Activated CD4-positive, alpha-beta T cell treated with anti-CD3 and anti-CD28 coated beads, Interleukin-2, Interleukin-4, amounts not matched to agents 100 ng/mL and 50 ng/mL, durations not matched to agents 16 hours and 8 hours (primary cell): ENCODE measurements around the gene AFM.
"Not testable (repeated sequence)": the region's sequence is repeated elsewhere in the genome, so short reads cannot be mapped to it uniquely, and the experiment has no call there.

Source experiments
- DNase-seq: peaks from one replicate; pipeline ENCODE4 v3.0.0-alpha.2; 2020; ENCODE audit warnings: low spot score

The AFM gene

DNA sequence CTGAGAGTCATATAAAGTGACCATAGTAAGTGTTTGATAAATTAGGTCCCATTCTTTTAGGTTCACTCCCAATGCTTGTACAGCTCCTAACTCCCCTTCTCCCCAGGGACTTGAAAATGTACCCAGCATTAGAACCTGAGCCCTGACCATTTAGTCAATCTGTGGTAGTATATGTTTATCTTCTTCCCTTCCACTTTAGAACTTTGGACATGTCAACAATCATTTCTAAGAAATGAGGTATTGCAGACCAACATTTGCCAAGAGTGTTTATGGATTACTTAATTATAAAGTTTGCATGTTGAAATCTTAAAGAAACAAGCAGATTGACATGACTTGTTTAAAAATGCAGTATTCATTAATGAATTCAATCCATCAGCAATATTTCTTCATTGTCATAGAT lies 26.0 kb downstream of the AFM start:
- no peak for DNase-seq

DNA sequence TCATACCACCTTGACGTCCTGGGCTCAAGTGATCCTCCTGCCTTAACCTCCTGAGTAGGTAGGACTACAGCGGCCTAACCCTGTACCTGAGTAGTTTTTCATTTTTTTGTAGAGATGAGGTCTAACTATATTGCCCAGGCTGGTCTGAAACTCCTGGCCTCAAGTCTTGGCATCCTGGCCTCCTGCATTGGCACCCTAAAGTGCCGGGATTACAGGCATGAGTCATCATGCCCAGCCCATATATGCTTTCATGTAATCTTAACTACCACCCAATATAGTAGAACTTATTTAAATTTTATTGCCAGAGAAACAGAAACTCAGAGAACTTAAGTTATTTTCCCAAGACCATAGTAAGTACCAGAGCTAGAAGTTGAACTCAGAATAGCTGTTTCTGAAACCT lies 27.1 kb downstream of the AFM start:
- DNase-seq, result no peak

DNA sequence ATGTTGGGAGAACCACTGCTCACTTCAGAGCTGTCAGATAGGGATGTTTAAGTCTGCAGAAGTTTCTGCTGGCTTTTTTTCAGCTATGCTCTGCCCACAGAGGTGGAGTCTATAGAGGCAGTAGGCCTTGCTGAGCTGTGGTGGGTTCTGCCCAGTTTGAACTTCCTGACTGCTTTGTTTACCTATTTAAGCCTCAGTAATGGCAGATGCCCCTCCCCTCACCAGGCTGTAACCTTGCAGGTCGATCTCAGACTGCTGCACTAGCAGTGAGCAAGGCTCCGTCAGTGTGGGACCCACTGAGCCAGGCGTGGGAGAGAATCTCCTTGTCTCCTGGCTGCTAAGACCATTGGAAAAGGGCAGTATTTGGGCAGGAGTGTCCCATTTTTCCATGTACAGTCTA lies 36.8 kb downstream of the AFM start:
- no peak for DNase-seq

DNA sequence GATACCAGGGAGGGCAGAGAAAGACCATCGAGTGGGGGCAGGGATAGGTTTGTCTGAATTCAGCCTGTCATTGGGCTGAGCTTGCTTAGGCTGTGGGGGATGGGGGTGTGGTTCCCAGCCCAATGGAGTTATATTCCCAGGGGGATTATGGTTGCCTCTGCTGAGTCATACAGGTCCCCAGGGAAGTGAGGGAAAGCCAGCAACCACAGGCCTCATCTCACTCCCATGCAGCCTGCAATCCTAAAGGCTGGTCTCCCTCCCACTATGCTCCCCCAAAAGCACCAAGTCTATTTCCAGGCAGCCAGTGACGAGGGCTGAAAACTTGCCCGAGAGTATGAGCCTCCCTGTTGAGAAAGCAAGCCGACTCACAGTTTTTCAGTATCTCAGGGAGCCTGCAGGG lies 39.3 kb downstream of the AFM start:
- DNase-seq, result no peak

DNA sequence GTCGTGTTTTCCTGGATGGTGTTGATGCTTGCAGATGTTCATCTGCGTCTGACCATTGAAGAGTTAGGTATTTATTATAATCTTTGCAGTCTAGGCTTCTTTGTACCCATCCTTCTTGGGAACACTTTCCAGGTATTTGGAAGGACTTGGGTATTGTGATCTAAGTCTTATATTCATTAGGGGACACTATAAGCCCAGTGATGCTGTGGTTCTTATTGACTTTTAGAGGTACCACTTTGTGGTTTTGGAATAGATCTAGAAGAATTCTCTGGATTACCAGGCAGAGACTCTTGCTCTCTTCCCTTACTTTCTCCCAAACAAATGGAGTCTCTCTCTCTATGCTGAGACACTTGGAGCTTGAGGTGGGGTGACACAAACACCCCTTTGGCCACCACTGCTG lies 41.6 kb downstream of the AFM start:
- no peak for DNase-seq

DNA sequence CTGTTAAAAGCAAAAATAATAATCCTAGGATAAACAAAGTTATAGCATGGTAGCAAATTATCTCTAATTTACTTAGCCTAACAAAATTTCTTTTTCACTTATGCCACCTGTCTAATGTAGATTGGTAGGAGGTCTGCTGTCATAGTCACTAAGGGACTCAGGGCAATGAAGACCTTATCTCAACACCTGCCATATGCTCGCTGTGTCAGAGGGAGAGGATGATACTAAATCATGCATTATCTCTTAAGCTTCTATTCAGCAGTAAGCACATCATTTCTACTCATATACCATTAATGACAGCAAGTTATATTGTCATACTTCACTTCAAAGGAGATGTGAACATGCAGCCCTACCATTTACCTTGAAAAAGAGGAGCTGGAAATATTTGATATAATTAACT lies 44.1 kb downstream of the AFM start:
- no peak for DNase-seq

DNA sequence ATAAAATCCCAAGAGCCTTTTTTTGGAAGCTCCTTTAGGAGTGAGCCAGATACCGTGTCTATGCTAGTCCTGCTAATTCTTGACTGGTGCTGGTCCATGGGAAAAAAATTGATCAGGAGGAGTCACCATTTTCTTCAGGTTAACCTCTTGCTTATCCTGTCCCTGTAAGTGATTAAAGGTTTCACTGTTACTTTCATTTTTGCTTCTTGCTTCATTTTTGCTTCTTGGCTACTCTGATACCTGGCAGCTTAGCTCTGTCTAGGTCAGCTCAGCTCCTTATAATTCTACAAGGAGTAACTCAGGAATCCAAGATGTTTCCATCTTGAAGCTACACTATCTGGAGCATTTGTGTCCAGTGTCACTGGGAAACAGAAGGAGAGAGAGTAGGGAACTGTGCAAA lies 45.7 kb downstream of the AFM start:
- no peak for DNase-seq

DNA sequence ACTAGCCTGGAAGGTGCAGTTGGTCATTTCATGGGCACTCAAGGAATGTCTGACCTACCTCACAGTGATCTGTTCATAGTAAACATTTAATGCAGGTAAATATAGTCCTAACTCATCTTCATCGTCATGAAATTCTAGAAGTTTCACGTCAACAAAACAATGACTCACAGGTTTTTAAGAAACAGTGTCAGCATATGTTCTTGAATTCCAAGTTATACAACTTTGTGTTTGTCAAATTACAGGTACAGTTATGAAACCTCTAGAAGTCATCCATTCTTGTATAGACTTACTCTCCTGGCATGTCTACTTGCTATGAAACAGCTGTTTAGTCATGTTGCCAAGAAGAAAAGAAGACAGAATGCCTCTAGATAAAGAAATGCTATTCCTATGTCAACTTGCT lies 46.6 kb downstream of the AFM start:
- DNase-seq, result no peak

DNA sequence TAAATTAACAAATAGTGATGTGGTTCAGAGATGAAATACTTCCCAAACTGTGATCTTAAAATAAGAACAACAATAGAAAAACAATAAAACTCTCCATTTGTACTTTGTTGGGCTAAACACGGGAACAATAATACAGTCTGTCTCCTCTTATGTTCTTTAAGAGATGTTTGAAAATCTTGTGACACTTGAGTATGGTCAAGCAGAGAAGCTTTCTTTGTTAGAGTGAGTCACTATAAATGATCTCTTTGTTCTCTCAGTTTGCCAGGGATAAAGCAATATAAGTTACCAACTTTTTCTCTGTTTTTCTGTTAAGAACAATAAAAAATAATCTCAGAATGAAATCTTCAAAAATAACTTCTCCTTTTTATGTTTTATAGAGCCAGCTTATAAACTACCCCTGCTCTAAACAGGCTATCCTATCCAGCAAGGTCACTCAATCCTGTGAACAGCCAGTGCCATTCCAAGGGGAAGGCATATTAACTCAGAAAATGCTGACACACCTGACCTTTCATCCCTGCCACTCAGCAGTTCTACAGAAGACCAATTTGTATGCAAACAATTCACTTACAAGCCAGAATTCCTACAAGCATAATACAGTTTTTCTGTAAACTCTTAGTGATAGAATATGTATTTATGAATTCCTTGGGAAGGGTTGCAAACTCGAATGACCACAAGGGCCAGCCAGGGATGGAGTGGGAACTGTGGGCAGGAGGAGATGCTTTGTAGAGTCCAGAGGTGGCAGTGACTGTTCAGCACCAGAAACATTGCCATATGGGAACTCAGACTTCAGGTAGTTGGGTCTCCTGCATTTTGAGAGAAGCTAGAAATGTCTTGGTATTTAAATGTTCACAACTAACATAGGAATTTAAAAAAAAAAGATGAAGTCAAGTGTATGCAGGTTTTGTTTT lies 52.2 kb downstream of the AFM start:
- no peak for DNase-seq

DNA sequence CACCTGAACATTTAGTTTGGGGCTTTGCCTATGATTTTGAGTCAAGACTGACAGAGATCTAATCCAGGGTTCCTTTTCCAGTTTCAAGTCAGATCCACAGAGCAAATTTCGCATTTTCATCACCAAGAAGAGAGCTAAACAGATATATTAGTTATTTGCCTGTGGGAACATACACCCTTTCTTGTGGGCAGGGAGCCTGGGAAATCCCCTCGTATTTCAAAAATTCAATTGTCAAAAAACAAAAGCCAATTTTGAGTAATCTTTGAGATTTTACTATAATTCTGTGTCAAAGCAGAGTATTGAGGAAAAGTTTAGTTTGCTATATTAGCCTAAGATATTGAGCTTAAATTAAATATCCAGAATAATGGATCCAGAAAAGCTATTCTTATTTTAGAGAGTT lies 56.6 kb downstream of the AFM start:
- DNase-seq, result peak; percentile 45

DNA sequence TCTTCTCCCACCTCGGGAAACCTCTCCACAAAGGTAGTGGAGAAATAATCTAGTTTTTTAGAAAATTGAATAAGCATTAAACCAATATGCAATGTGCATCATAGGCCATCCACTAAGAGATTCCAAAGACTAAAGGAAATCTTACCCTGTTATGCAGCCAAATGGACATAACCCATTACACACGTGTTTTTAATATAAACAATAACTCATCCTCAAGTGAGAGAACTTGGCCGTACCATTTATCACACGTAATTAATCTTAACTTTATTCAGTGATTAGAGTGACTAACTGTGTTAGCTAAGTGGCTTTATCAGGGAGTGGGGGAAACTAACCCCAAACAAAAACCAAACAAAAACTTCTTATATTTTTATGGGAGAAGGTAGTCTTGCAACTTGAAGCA lies 57.8 kb downstream of the AFM start:
- no peak for DNase-seq

DNA sequence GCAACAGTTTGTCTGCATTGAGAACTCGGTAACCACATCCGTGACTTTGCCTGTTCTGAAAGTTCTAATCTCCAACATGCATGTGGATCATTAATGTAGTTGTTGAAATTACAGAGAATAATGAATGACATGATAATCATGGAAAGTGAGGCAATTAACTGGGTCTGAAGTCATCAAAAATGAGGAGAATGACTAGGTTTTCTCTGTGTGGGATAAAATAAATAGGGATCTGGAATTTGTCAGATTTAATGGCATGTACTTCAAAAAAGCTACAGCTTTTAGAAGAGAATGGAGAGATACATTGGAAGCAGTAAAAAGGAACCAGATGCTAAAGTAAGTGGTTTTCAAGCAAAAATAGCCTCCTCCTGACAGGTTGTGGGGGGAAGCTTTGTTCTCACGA lies 59.3 kb downstream of the AFM start:
- no peak for DNase-seq

DNA sequence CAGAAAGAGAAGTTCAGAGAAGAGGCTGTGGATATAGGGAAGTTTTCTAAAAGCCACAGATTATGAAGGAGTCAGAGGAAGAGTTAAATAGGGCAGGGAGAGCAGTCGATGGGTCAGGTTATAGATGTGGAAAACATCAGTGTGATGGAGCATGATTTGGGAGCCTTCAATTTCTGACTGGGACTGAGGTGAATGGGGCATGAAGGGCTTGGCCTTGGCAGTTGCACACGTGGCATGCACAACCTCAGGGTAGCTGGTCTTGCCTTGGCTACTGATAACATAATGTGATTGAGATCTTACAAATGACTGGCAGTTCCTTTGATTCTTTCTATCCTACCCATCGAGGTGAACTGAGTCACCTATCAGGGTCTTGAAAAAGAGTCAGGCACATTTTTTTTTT lies 59.7 kb downstream of the AFM start:
- DNase-seq, result no peak

DNA sequence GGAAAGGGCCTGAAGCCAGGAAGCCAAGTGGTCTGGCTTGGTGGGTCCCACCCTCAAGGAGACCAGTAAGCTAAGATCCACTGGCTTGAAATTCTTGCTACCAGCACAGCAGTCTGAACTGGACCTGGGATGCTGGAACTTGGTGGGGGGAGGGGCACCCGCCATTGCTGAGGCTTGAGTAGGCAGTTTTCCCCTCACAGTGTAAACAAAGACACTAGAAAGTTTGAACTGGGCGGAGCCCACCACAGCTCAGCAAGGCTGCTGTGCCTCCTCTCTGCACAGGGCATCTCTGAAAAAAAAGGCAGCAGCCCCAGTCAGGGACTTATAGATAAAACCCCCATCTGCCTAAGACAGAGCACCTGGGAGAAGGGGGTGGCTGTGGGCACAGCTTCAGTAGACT lies 63.1 kb downstream of the AFM start:
- DNase-seq, result no peak

DNA sequence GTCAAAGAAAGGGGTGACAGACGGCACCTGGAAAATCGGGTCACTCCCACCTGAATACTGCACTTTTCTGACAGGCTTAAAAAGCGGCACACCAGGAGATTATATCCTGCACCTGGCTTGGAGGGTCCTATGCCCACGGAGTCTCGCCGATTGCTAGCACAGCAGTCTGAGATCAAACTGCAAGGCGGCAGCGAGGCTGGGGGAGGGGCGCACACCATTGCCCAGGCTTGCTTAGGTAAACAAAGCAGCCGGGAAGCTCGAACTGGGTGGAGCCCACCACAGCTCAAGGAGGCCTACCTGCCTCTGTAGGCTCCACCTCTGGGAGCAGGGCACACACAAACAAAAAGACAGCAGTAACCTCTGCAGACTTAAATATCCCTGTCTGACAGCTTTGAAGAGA lies 69.3 kb downstream of the AFM start:
- not testable (repeated sequence) for DNase-seq
